RWPE2 (cell line): ENCODE results near the gene LRP8.

Experiments
- ATAC-seq: fragments of 200-7000 bp; cut with Tn5 transposase; 3 replicates; pipeline ENCODE4 v1.9.1; 2021; ENCODE audit warnings: low read depth
- DNase-seq: peaks from one replicate; pipeline ENCODE4 v3.0.0-alpha.2; 2020; ENCODE audit warnings: low spot score
- H3K27ac ChIP-seq: fragments of 450-650 bp; 2 replicates; pipeline ENCODE4 v1.5.1; 2017; ENCODE audit warnings: mild to moderate bottlenecking; ENCODE audit not compliant: poor library complexity, severe bottlenecking
- H3K27me3 ChIP-seq: fragments of 250-450 bp; sonication (Bioruptor Pico); 2 replicates; pipeline ENCODE4 v1.5.1; 2021; ENCODE audit warnings: mild to moderate bottlenecking, moderate library complexity; ENCODE audit not compliant: insufficient read depth, poor library complexity, severe bottlenecking
- H3K36me3 ChIP-seq: fragments of 250-450 bp; sonication (Bioruptor Pico); 2 replicates; pipeline ENCODE4 v1.5.1; 2020; ENCODE audit warnings: low read depth, mild to moderate bottlenecking, moderate library complexity
- H3K4me1 ChIP-seq: fragments of 250-450 bp; sonication (Bioruptor Pico); 2 replicates; pipeline ENCODE4 v1.5.1; 2021; ENCODE audit warnings: mild to moderate bottlenecking, moderate library complexity; ENCODE audit not compliant: insufficient read depth, poor library complexity, severe bottlenecking
- H3K4me3 ChIP-seq: fragments of 250-450 bp; sonication (Bioruptor Pico); 2 replicates; pipeline ENCODE4 v1.5.1; 2021; ENCODE audit warnings: mild to moderate bottlenecking, moderate library complexity; ENCODE audit not compliant: severe bottlenecking
- H3K9me3 ChIP-seq: fragments of 250-450 bp; sonication (Bioruptor Pico); 2 replicates; pipeline ENCODE4 v1.5.1; 2021; ENCODE audit warnings: mild to moderate bottlenecking, moderate library complexity; ENCODE audit not compliant: severe bottlenecking
- TF ChIP-seq, protein P1 (sequence below): fragments of 450-650 bp; IDR thresholded peaks from one replicate; pipeline ENCODE4 v1.5.1; 2017; ENCODE audit warnings: mild to moderate bottlenecking, moderate library complexity; ENCODE audit not compliant: poor library complexity, severe bottlenecking

The LRP8 gene

DNA sequence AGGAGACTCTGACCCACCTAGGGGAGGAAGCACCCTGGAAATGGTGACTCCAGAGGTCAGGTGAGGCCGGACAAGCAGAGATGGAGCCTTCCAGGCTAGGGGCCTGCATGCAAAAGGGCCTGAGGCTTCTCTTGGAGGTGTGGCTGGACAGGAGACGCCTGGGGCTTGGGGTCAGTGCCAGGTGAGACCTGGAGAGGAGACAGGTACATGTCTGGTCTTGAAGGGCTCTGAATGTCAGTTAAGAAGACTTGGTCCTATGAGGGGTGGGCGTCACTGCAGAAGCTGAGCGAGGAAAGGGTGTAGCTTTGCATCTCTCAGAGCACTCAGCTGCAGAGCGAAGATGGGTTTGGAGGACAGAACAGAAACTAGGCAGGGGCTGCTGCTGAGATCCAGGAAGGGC is 14.3 kb downstream of the LRP8 start:
- no peak; the same call in 2 of the 3 replicates for ATAC-seq
- DNase-seq = no peak
- Histone ChIP-seq H3K27ac (no peak overlapping the region), H3K9me3 (no peaks in the 10 kb centered on the region), H3K4me3 (no peak overlapping the region), H3K27me3 (no peaks in the 10 kb centered on the region), H3K36me3 (peaks cover 37% of the 10 kb centered on the region), H3K4me1 (no peaks in the 10 kb centered on the region)
- TF ChIP-seq, protein P1, sequence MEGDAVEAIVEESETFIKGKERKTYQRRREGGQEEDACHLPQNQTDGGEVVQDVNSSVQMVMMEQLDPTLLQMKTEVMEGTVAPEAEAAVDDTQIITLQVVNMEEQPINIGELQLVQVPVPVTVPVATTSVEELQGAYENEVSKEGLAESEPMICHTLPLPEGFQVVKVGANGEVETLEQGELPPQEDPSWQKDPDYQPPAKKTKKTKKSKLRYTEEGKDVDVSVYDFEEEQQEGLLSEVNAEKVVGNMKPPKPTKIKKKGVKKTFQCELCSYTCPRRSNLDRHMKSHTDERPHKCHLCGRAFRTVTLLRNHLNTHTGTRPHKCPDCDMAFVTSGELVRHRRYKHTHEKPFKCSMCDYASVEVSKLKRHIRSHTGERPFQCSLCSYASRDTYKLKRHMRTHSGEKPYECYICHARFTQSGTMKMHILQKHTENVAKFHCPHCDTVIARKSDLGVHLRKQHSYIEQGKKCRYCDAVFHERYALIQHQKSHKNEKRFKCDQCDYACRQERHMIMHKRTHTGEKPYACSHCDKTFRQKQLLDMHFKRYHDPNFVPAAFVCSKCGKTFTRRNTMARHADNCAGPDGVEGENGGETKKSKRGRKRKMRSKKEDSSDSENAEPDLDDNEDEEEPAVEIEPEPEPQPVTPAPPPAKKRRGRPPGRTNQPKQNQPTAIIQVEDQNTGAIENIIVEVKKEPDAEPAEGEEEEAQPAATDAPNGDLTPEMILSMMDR = no peak

DNA sequence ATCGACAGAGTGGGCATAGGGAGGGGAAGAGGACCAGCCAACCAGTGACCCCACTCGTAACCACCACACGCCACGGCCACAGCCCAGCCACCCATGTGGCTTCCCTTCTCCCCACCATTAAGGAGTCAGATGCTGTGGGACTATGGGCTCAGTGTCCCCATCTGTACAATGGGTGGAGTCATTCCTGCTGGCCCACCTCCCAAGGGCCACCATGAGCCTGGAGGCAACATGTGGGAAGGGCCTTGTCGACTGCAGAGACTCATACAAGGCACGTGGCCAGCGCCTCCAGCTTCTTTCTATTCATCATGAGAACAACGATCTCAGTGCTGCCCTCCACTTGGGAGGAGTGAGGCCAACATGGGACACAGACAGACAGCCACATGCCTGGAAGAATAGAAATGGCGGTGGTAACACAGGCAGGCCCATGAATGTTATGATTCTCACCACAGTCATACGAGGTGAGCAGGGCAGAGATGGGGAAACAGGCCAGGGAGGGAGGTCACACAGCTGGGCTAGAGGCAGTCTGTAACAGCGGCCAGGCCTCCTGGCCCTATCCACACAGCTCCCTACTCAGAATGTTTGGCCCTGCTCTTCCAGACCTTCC is 16.1 kb downstream of the LRP8 start:
- Histone ChIP-seq H3K4me1 (no peaks in the 10 kb centered on the region), H3K27ac (no peak overlapping the region), H3K27me3 (no peaks in the 10 kb centered on the region), H3K36me3 (peaks cover 32% of the 10 kb centered on the region), H3K9me3 (no peaks in the 10 kb centered on the region), H3K4me3 (no peak overlapping the region)
- DNase-seq (no peak), ATAC-seq (no peak)
- TF ChIP-seq, protein P1 = no peak

DNA sequence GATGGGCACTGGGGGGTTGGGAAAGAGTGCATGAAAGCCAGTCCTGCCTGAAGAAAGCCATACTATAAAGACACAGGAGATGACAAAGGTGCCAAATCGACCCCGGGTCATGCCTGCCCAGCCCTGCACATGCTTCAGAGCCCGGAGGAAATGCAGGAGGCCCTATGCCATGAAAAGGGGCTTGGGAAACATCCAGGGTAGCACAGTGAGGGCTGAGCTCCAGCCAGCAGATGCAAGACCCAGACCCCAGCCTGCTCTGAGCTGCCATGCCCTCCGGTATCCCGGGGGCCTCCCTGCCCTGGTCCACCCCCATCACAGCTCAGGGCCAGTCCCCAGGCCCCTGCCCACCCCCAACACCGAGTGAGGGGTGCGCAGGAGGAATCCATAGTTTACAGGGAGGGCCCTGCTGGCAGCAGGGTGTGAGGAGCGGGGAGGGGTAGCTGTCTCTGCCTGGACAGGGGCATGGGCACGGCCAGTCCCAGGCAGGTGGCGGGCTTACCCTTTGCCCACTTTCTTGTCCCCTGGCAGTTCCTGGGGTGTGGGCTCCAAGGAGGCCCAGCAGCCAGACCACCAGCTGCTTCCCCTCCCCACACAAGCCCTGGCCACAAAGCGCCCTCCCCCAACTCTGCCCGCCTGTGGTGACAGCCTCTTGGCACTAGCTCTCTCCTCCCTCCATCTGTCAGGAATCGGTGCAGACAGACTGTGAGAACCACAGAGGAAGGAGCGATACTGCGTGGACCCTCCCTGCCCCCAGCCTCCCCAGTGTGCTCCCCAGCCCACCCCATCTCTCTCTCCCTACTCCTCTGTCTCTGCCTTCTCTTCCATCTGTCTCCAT is 16.8 kb downstream of the LRP8 start:
- ATAC-seq (no peak), DNase-seq (no peak)
- Histone ChIP-seq H3K4me3 (no peak overlapping the region), H3K36me3 (peaks cover 31% of the 10 kb centered on the region), H3K9me3 (no peaks in the 10 kb centered on the region), H3K27ac (no peak overlapping the region), H3K27me3 (no peaks in the 10 kb centered on the region), H3K4me1 (no peaks in the 10 kb centered on the region)
- TF ChIP-seq, protein P1 = no peak

DNA sequence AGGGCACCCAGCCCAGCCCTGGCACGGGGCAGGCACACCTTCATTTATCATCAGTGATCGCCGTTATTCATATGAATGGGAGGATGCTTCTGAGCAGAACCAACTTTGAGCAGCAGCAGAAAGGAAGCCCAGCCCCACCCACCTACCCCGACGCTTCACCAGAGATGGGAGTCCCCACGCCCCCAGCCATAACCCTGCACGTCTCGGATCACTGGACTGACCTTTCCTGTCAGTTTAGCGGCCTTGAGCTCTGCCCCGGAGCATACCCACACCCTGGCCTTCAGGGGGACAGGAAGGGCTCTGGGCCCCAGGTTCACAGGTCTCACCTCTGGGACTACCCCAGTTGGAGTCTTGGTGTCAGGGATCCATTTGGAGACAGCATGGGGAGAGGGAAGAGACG is 18.1 kb downstream of the LRP8 start:
- H3K27me3 ChIP-seq = no peaks in the 10 kb centered on the region
- no peaks in the 10 kb centered on the region for H3K9me3 ChIP-seq
- TF ChIP-seq, protein P1 = no peak
- H3K4me3 ChIP-seq = no peak overlapping the region
- H3K36me3 ChIP-seq = peaks cover 24% of the 10 kb centered on the region
- no peak for DNase-seq
- H3K4me1 ChIP-seq = no peaks in the 10 kb centered on the region
- ATAC-seq = no peak
- H3K27ac ChIP-seq = no peak overlapping the region

DNA sequence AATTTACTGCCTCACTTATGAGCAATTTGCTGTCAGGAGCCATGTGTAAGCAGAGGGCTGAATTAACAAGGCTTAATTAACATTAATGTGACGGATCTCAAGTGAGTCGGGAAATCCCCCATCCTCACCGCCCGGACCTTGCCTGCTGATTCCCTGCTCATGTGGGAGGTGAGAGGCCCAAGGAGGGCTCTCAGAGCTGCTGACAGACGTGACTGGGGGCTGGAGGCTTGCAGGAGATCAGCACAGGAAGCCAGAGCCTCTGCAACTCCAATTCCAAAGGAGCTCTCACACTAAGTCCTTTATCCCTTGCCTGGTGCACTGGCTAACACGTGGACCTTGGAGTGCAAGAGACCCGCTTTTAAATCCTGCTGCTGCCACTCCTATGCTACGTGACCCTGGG is 19.4 kb downstream of the LRP8 start:
- no peaks in the 10 kb centered on the region for H3K9me3 ChIP-seq
- no peaks in the 10 kb centered on the region for H3K4me1 ChIP-seq
- H3K36me3 ChIP-seq = peaks cover 28% of the 10 kb centered on the region
- H3K27me3 ChIP-seq = no peaks in the 10 kb centered on the region
- TF ChIP-seq, protein P1 = no peak
- H3K4me3 ChIP-seq = no peak overlapping the region
- H3K27ac ChIP-seq = no peak overlapping the region
- DNase-seq (no peak), ATAC-seq (no peak)
